Naive thymus-derived CD8-positive, alpha-beta T cell (primary cell): Measurements from ENCODE around the gene SYNE4. TPM values are rescaled to one million over a fixed set of nuclear protein-coding genes. Genes with fewer than 3 reads are reported as not detected.
"Not testable (repeated sequence)": the region's sequence is repeated elsewhere in the genome, so short reads cannot be mapped to it uniquely, and the experiment has no call there.

Experiments used
- ATAC-seq, 2 donors: fragments of 150-1000 bp; cut with Tn5 transposase in 1 of 2; sonication (Bioruptor Pico), chemical (Tn5 transposase) in 1 of 2; 1 replicate in 1 of 2; 2 replicates in 1 of 2; pipeline ENCODE4 v1.10.0; 2021; ENCODE audit warnings: mild to moderate bottlenecking in 2 of 2, moderate library complexity in 2 of 2
- POLR2A ChIA-PET: fragments of 350-600 bp; sonication (Branson Sonifier 250); formaldehyde crosslinking; loops from one replicate; lab custom pipeline; 2021; ENCODE audit warnings: antibody characterized with exemption; lab: Charles Lee
- DNase-seq, 10 donors: peaks; one replicate each; pipeline versions ENCODE4 v3.0.0 to v3.0.0-alpha.2; 2020 to 2022
- H3K27ac Mint-ChIP-seq, 10 donors: one replicate each; pipeline ENCODE4 v1.8.0; 2020 to 2022; ENCODE audit warnings: mild to moderate bottlenecking in 10 of 10, mixed read lengths in 10 of 10, moderate library complexity in 4 of 10, inconsistent platforms in 1 of 10
- H3K27me3 Mint-ChIP-seq, 5 donors: one replicate each; pipeline ENCODE4 v1.8.0; 2021 to 2022; ENCODE audit warnings: mixed read lengths in 5 of 5
- H3K36me3 Mint-ChIP-seq, 3 donors: one replicate each; pipeline ENCODE4 v1.8.0; 2020 to 2022; ENCODE audit warnings: mixed read lengths in 3 of 3, mild to moderate bottlenecking in 2 of 3, inconsistent platforms in 1 of 3
- H3K4me1 Mint-ChIP-seq, 4 donors: one replicate each; pipeline ENCODE4 v1.8.0; 2021 to 2022; ENCODE audit warnings: mixed read lengths in 4 of 4
- H3K4me3 Mint-ChIP-seq, 10 donors: one replicate each; pipeline ENCODE4 v1.8.0; 2020 to 2022; ENCODE audit warnings: mild to moderate bottlenecking in 10 of 10, mixed read lengths in 10 of 10, moderate library complexity in 6 of 10, inconsistent platforms in 1 of 10
- H3K9me3 Mint-ChIP-seq, 9 donors: one replicate each; pipeline ENCODE4 v1.8.0; 2020 to 2022; ENCODE audit warnings: mixed read lengths in 9 of 9, mild to moderate bottlenecking in 3 of 9, inconsistent platforms in 1 of 9, moderate library complexity in 1 of 9
- polyA plus RNA-seq, 3 donors: library from polyadenylated mRNA; unstranded; fragments of 300-500 nt; fragmentation: Illumina TruSeq; gene quantifications; one replicate each; pipeline ENCODE4 v1.2.3, GENCODE V29; 2021
- total RNA-seq, 8 experiments: library from RNA in 2 of 8; stranded (reverse) in 2 of 8; gene quantifications; one replicate each; pipeline ENCODE4 v1.2.3 and lab custom pipeline; 2021 to 2026

The SYNE4 gene
- total and polyA plus RNA-seq, 5 experiments from 2014 or later, result 0.19 to 4.7 (median 3.5) TPM; not detected in 2

- POLR2A ChIA-PET, result interaction anchor here (0.6 to 2.3 kb wide), 11 partner anchors 14 to 256 kb away, joined by 3 to 7 read pairs (median 3); partner anchors contain the start of genes ALKBH6, NFKBID and THAP8
- Mint-ChIP-seq H3K4me1 (peaks cover 25 to 57% (median 42%) of the 10 kb centered on the region in 4 donors), H3K27me3 (peaks cover 0 to 8% (median 3%) of the 10 kb centered on the region in 5 donors), H3K4me3 (peak overlapping the region; percentile 65 to 83 (median 77)), H3K27ac (peak overlapping the region in 7 of 10 donors; percentile 29 to 82 (median 52)), H3K36me3 (no peaks in the 10 kb centered on the region), H3K9me3 (peaks cover 0 to 3% (median 0%) of the 10 kb centered on the region in 9 donors)
- no peak for DNase-seq
- no peak for ATAC-seq
Measured at GRCh38 chr19:35958660-35959039, 50.0 kb downstream of the SYNE4 start.

GRCh38 chr19:35957411-35957810, 51.2 kb downstream of the SYNE4 start:
- not testable (repeated sequence) for H3K36me3 Mint-ChIP-seq, ATAC-seq, DNase-seq, H3K9me3 Mint-ChIP-seq, H3K27me3 Mint-ChIP-seq
- Mint-ChIP-seq H3K4me1 (peaks cover 29 to 69% (median 54%) of the 10 kb centered on the region in 4 donors), H3K4me3 (peak overlapping the region in 5 of 10 donors; percentile 19 to 70 (median 41)), H3K27ac (peak overlapping the region in 8 of 10 donors; percentile 54 to 92 (median 74))
- POLR2A ChIA-PET, result interaction anchor here (1.1 kb wide), 1 partner anchor 75 kb away, joined by 3 read pairs; no protein-coding TSS in a partner anchor

- DNase-seq (no peak), ATAC-seq (no peak)
- peaks cover 0 to 5% (median 0%) of the 10 kb centered on the region in 5 donors for H3K27me3 Mint-ChIP-seq
- H3K4me3 Mint-ChIP-seq, result peak overlapping the region in 7 of 10 donors; percentile 14 to 54 (median 32)
- peak overlapping the region in 7 of 10 donors; percentile 21 to 92 (median 79) for H3K27ac Mint-ChIP-seq
- H3K4me1 Mint-ChIP-seq, result peaks cover 31 to 80% (median 66%) of the 10 kb centered on the region in 4 donors
- peaks cover 0 to 3% (median 0%) of the 10 kb centered on the region in 9 donors for H3K9me3 Mint-ChIP-seq
- no peaks in the 10 kb centered on the region for H3K36me3 Mint-ChIP-seq
- POLR2A ChIA-PET, result interaction anchor here (0.6 to 0.7 kb wide), 4 partner anchors 9 to 661 kb away, joined by 3 to 9 read pairs (median 6); no protein-coding TSS in a partner anchor
Measured at GRCh38 chr19:35955881-35956634, 52.6 kb downstream of the SYNE4 start.

Other genes starting within 250 kb of the SYNE4 start
- gene ARHGAP33, start 233.2 kb downstream of the SYNE4 start, total RNA-seq, result 10 to 100 TPM in 1 of 2 experiments, 1 to 10 TPM in 1; 8.7 to 11.1 TPM
- under 1 TPM in 1 of 3 donors, not detected in 2; 0.13 TPM for gene ARHGAP33, start 233.2 kb downstream of the SYNE4 start, polyA plus RNA-seq
- not detected for gene PRODH2, start 196.0 kb downstream of the SYNE4 start, total RNA-seq
- gene PRODH2, start 196.0 kb downstream of the SYNE4 start, polyA plus RNA-seq, result not detected
- under 1 TPM in 1 of 2 experiments, not detected in 1; 0.27 TPM for gene NPHS1, start 156.3 kb downstream of the SYNE4 start, total RNA-seq
- gene NPHS1, start 156.3 kb downstream of the SYNE4 start, polyA plus RNA-seq, result under 1 TPM in 1 of 3 donors, not detected in 2; 0.50 TPM
- under 1 TPM; 0.96 to 0.99 TPM for gene KIRREL2, start 151.9 kb downstream of the SYNE4 start, total RNA-seq
- under 1 TPM; 0.16 to 0.77 (median 0.35) TPM for gene KIRREL2, start 151.9 kb downstream of the SYNE4 start, polyA plus RNA-seq
- gene APLP1, start 140.2 kb downstream of the SYNE4 start, total RNA-seq, result not detected
- gene APLP1, start 140.2 kb downstream of the SYNE4 start, polyA plus RNA-seq, result not detected
- 10 to 100 TPM; 42.7 to 48.7 TPM for gene NFKBID, start 108.3 kb downstream of the SYNE4 start, total RNA-seq
- 1 to 10 TPM; 1.2 to 2.8 (median 2.5) TPM for gene NFKBID, start 108.3 kb downstream of the SYNE4 start, polyA plus RNA-seq
- 10 to 100 TPM; 85.7 to 87.7 TPM for gene HCST, start 106.3 kb downstream of the SYNE4 start, total RNA-seq
- gene HCST, start 106.3 kb downstream of the SYNE4 start, polyA plus RNA-seq, result 1,000 to 10,000 TPM; 1,254 to 1,751 (median 1,469) TPM
- gene TYROBP, start 100.5 kb downstream of the SYNE4 start, total RNA-seq, result 1 to 10 TPM; 3.1 to 5.8 TPM
- 10 to 100 TPM in 1 of 3 donors, 1 to 10 TPM in 2; 4.4 to 72.6 (median 5.6) TPM for gene TYROBP, start 100.5 kb downstream of the SYNE4 start, polyA plus RNA-seq
- gene LRFN3, start 72.4 kb downstream of the SYNE4 start, total RNA-seq, result 10 to 100 TPM; 11.2 to 11.4 TPM
- 1 to 10 TPM in 2 of 3 donors, under 1 TPM in 1; 0.62 to 1.4 (median 1.1) TPM for gene LRFN3, start 72.4 kb downstream of the SYNE4 start, polyA plus RNA-seq
- 10 to 100 TPM; 19.4 to 24.2 TPM for gene SDHAF1, start 13.6 kb downstream of the SYNE4 start, total RNA-seq
- 10 to 100 TPM; 31.9 to 50.9 (median 34.9) TPM for gene SDHAF1, start 13.6 kb downstream of the SYNE4 start, polyA plus RNA-seq
- gene ALKBH6, start 5.4 kb upstream of the SYNE4 start, total RNA-seq, result 10 to 100 TPM; 58.1 to 65.5 TPM
- 10 to 100 TPM; 18.7 to 25.6 (median 21.9) TPM for gene ALKBH6, start 5.4 kb upstream of the SYNE4 start, polyA plus RNA-seq
- gene CLIP3, start 24.1 kb upstream of the SYNE4 start, total RNA-seq, result 1 to 10 TPM; 1.3 to 1.7 TPM
- gene CLIP3, start 24.1 kb upstream of the SYNE4 start, polyA plus RNA-seq, result 1 to 10 TPM in 2 of 3 donors, not detected in 1; 1.4 to 2.6 TPM
- gene THAP8, start 45.5 kb upstream of the SYNE4 start, total RNA-seq, result 1 to 10 TPM; 3.6 to 4.6 TPM
- gene THAP8, start 45.5 kb upstream of the SYNE4 start, polyA plus RNA-seq, result 1 to 10 TPM; 2.4 to 7.2 (median 5.3) TPM
- 1 to 10 TPM; 2.0 to 2.5 TPM for gene WDR62, start 46.1 kb upstream of the SYNE4 start, total RNA-seq
- under 1 TPM in 2 of 3 donors, not detected in 1; 0.13 to 0.23 TPM for gene WDR62, start 46.1 kb upstream of the SYNE4 start, polyA plus RNA-seq
- gene OVOL3, start 102.3 kb upstream of the SYNE4 start, total RNA-seq, result not detected
- not detected for gene OVOL3, start 102.3 kb upstream of the SYNE4 start, polyA plus RNA-seq
- 10 to 100 TPM; 37.2 to 48.8 TPM for gene POLR2I, start 106.1 kb upstream of the SYNE4 start, total RNA-seq
- gene POLR2I, start 106.1 kb upstream of the SYNE4 start, polyA plus RNA-seq, result 100 to 1,000 TPM; 124 to 168 (median 149) TPM
- gene TBCB, start 106.7 kb upstream of the SYNE4 start, total RNA-seq, result 100 to 1,000 TPM; 111 to 120 TPM
- gene TBCB, start 106.7 kb upstream of the SYNE4 start, polyA plus RNA-seq, result 100 to 1,000 TPM; 169 to 208 (median 179) TPM
- gene CAPNS1, start 131.3 kb upstream of the SYNE4 start, total RNA-seq, result 100 to 1,000 TPM; 228 to 239 TPM
- 100 to 1,000 TPM in 1 of 3 donors, 10 to 100 TPM in 2; 93.4 to 137 (median 100.0) TPM for gene CAPNS1, start 131.3 kb upstream of the SYNE4 start, polyA plus RNA-seq
- not detected for gene COX7A1, start 143.6 kb upstream of the SYNE4 start, total RNA-seq
- not detected for gene COX7A1, start 143.6 kb upstream of the SYNE4 start, polyA plus RNA-seq
- 1 to 10 TPM; 7.2 to 9.4 TPM for gene ZNF565, start 205.9 kb upstream of the SYNE4 start, total RNA-seq
- gene ZNF565, start 205.9 kb upstream of the SYNE4 start, polyA plus RNA-seq, result 1 to 10 TPM; 1.7 to 4.8 (median 2.5) TPM
- 10 to 100 TPM; 71.8 to 86.0 TPM for gene ZNF146, start 206.3 kb upstream of the SYNE4 start, total RNA-seq
- gene ZNF146, start 206.3 kb upstream of the SYNE4 start, polyA plus RNA-seq, result 10 to 100 TPM; 51.4 to 88.6 (median 67.9) TPM